A673 (cell line): Measurements from ENCODE around the gene PSENEN.

Source experiments
- CTCF ChIP-seq: fragments of 300-800, 200-600 bp; sonication (generic); conservative IDR thresholded peaks from 2 replicates; pipeline ENCODE4 v1.5.1; 2017; ENCODE audit warnings: low read depth, mild to moderate bottlenecking, antibody characterized with exemption, low read length, moderate library complexity, mixed read lengths
- EZH2 ChIP-seq: fragments of 200-600 bp; sonication (generic); IDR thresholded peaks from 2 replicates; pipeline ENCODE4 v1.6.1; 2017; ENCODE audit warnings: borderline replicate concordance, low read depth, mild to moderate bottlenecking, mixed read lengths, antibody characterized with exemption, low read length; ENCODE audit not compliant: poor library complexity, severe bottlenecking

- TF ChIP-seq CTCF: no peak
- TF ChIP-seq EZH2: no peak
Measured at GRCh38 chr19:35766571-35767104, 21.2 kb downstream of the PSENEN start.
